ENCODE measurements around the gene CORO1C.

Gene CORO1C

DNA sequence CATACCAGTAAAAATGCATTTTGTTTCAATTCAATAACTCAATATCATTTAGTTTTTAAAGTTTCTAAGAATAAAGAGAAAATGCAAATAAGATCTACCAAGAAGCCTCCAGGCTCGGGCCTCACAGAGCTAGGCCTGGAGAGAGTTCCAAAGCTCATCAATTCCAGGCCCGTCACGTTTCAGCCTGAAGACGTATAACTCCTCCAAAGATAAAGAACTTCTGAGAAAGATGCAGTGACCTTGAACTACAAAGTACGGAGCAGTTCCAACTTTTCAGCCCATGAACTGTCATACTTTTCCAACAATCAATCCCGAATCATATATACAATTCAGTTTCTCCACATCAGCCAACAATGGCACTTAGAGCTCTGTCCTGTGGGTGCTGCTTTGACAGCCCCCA is 17.8 kb downstream of the CORO1C start:
- no peak overlapping the region for H3K4me3 ChIP-seq (ENCODE audit: low read length)
- DNase-seq (ENCODE audit: low read depth) = no peak

DNA sequence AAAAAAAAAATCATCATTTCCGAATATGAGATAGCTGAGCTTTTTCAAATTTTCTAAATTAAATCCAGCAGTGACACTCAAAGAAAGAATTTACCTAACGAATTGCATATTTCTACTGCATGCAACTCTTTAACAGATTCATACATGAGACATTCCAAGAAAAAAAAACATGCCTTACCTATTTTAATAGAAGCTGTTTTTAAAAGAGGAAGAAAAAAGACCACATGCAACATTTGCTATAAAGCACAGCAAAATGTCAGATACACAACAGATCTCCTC is 18.5 kb downstream of the CORO1C start:
- TF ChIP-seq, protein P1, sequence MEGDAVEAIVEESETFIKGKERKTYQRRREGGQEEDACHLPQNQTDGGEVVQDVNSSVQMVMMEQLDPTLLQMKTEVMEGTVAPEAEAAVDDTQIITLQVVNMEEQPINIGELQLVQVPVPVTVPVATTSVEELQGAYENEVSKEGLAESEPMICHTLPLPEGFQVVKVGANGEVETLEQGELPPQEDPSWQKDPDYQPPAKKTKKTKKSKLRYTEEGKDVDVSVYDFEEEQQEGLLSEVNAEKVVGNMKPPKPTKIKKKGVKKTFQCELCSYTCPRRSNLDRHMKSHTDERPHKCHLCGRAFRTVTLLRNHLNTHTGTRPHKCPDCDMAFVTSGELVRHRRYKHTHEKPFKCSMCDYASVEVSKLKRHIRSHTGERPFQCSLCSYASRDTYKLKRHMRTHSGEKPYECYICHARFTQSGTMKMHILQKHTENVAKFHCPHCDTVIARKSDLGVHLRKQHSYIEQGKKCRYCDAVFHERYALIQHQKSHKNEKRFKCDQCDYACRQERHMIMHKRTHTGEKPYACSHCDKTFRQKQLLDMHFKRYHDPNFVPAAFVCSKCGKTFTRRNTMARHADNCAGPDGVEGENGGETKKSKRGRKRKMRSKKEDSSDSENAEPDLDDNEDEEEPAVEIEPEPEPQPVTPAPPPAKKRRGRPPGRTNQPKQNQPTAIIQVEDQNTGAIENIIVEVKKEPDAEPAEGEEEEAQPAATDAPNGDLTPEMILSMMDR (conservative IDR thresholded peaks at IDR 0.05; ENCODE audit: low read length) = no peak
- no peak for DNase-seq (ENCODE audit: low read depth)
- H3K4me3 ChIP-seq (ENCODE audit: low read length) = no peak overlapping the region

More for the DNA sequence above, 17.8 kb downstream of the CORO1C start:
- TF ChIP-seq, protein P1 (conservative IDR thresholded peaks at IDR 0.05; ENCODE audit: low read length) = no peak

- TF ChIP-seq, protein P1 (conservative IDR thresholded peaks at IDR 0.05; ENCODE audit: low read length) = no peak
- DNase-seq (ENCODE audit: low read depth) = no peak
- no peak overlapping the region for H3K4me3 ChIP-seq (ENCODE audit: low read length)
Observed at GRCh38 chr12:108712165-108712924, 19.0 kb downstream of the CORO1C start.

GRCh38 chr12:108711489-108712164 is 19.7 kb downstream of the CORO1C start:
- TF ChIP-seq, protein P1 (conservative IDR thresholded peaks at IDR 0.05; ENCODE audit: low read length) = no peak
- no peak overlapping the region for H3K4me3 ChIP-seq (ENCODE audit: low read length)
- DNase-seq (ENCODE audit: low read depth) = no peak

- TF ChIP-seq, protein P1 (conservative IDR thresholded peaks at IDR 0.05; ENCODE audit: low read length) = no peak
Observed at GRCh38 chr12:108709697-108710096, 21.6 kb downstream of the CORO1C start.

DNA sequence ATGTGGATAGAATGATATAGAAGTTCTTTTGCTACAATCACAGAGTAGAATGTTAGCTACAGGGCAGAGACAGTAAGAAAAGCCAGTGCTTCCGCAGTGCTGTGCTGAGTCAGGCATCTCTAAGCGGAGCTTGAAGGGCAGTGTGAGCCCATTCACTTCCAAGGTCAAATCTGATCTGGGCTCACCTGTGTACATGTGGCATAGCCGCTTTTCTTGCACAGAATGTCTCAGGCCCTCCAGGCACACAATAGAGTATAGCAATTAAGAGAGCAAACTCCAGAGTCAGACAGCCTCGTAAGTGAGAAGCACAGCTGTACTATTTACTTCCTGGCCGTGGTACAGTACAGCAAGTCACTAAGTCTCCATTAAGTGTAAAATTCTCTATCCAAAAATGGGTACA is 26.8 kb downstream of the CORO1C start:
- H3K4me3 ChIP-seq (ENCODE audit: low read length) = no peak overlapping the region
- TF ChIP-seq, protein P1 (conservative IDR thresholded peaks at IDR 0.05; ENCODE audit: low read length) = no peak
- DNase-seq (ENCODE audit: low read depth) = no peak

More at GRCh38 chr12:108709697-108710096, 21.6 kb downstream of the CORO1C start:
- H3K4me3 ChIP-seq (ENCODE audit: low read length) = no peak overlapping the region
- DNase-seq (ENCODE audit: low read depth) = no peak
